Activated CD4-positive, CD25-positive, alpha-beta regulatory T cell (primary cell): ENCODE measurements around the gene RETREG1.
A peak's percentile ranks its signal among the peaks of the same experiment; 100 is the strongest.
"Not testable (repeated sequence)": the region's sequence is repeated elsewhere in the genome, so short reads cannot be mapped to it uniquely, and the experiment has no call there.

Experiments
- DNase-seq, 4 experiments: peaks; one replicate each; lab custom pipeline; 2025; lab: John Stamatoyannopoulos, UW

RETREG1 gene

GRCh38 chr5:16484081-16484480 lies 132.7 kb downstream of the RETREG1 start:
- DNase-seq, result no peak

- no peak for DNase-seq
Observed at GRCh38 chr5:16483361-16483760, 133.4 kb downstream of the RETREG1 start.

- DNase-seq, result no peak
Observed at GRCh38 chr5:16482891-16483290, 133.9 kb downstream of the RETREG1 start.

- no peak for DNase-seq
Observed at GRCh38 chr5:16480821-16481538, 135.8 kb downstream of the RETREG1 start.

- no peak for DNase-seq
Observed at GRCh38 chr5:16480144-16480543, 136.7 kb downstream of the RETREG1 start.

- DNase-seq, result no peak
Observed at GRCh38 chr5:16477541-16477940, 139.3 kb downstream of the RETREG1 start.

GRCh38 chr5:16476417-16476816 lies 140.4 kb downstream of the RETREG1 start:
- not testable (repeated sequence) for DNase-seq

- DNase-seq, result no peak
Observed at GRCh38 chr5:16471387-16471786, 145.4 kb downstream of the RETREG1 start.

GRCh38 chr5:16467363-16468219 lies 149.2 kb downstream of the RETREG1 start:
- DNase-seq, result no peak

GRCh38 chr5:16465544-16466432 lies 151.0 kb downstream of the RETREG1 start, which contains the start of gene ZNF622:
ZNF622 (minus strand) TSS chr5:16465800; CDS start chr5:16465665, 135 bp downstream.
- peak; percentile 64 to 78 (median 77) for DNase-seq

- no peak for DNase-seq
Observed at GRCh38 chr5:16464664-16465543, 151.9 kb downstream of the RETREG1 start.

GRCh38 chr5:16464231-16464630 lies 152.6 kb downstream of the RETREG1 start:
- DNase-seq, result no peak

GRCh38 chr5:16461782-16462181 lies 155.0 kb downstream of the RETREG1 start:
- DNase-seq, result no peak

- no peak for DNase-seq
Observed at GRCh38 chr5:16461026-16461425, 155.8 kb downstream of the RETREG1 start.

GRCh38 chr5:16459451-16459850 lies 157.3 kb downstream of the RETREG1 start:
- DNase-seq, result no peak

GRCh38 chr5:16457853-16458252 lies 158.9 kb downstream of the RETREG1 start:
- DNase-seq, result no peak

GRCh38 chr5:16457451-16457850 lies 159.3 kb downstream of the RETREG1 start:
- no peak for DNase-seq

GRCh38 chr5:16456103-16456832 lies 160.5 kb downstream of the RETREG1 start:
- DNase-seq, result no peak

GRCh38 chr5:16455668-16456067 lies 161.1 kb downstream of the RETREG1 start:
- no peak for DNase-seq

- DNase-seq, result no peak
Observed at GRCh38 chr5:16454686-16455085, 162.1 kb downstream of the RETREG1 start.
